ENCODE results near the gene YPEL3. TPM values are rescaled to one million over a fixed set of nuclear protein-coding genes. Genes with fewer than 3 reads are reported as not detected.

YPEL3 gene
- total RNA-seq, 2 donors from 2014 or later = 42.0 to 57.2 TPM

- no peak overlapping the region for H3K27ac ChIP-seq (ENCODE audit: low read depth, low read length)
- H3K36me3 ChIP-seq (ENCODE audit: control insufficient read depth, insufficient read depth, low read length) = peaks cover 62% of the 10 kb centered on the region
- no peak overlapping the region for H3K27ac Mint-ChIP-seq
- H3K4me1 Mint-ChIP-seq = no peaks in the 10 kb centered on the region
- no peaks in the 10 kb centered on the region for H3K27me3 ChIP-seq (ENCODE audit: control insufficient read depth, insufficient read depth, low read length, poor library complexity, severe bottlenecking)
- no peaks in the 10 kb centered on the region for H3K9me3 Mint-ChIP-seq
- no peak overlapping the region for H3K4me3 Mint-ChIP-seq
- H3K27me3 Mint-ChIP-seq (ENCODE audit: insufficient read depth) = no peaks in the 10 kb centered on the region
- peaks cover 6% of the 10 kb centered on the region for H3K4me1 ChIP-seq (ENCODE audit: control insufficient read depth, insufficient read depth, low read length)
- no peak overlapping the region for H3K9ac ChIP-seq (ENCODE audit: extremely low read depth, low read length, poor library complexity, severe bottlenecking)
- no peak for DNase-seq
- no peak overlapping the region for H3K4me3 ChIP-seq (ENCODE audit: low read length)
- peaks cover 55% of the 10 kb centered on the region for H3K36me3 Mint-ChIP-seq (ENCODE audit: low read depth)
- no peak for TF ChIP-seq CTCF (conservative IDR thresholded peaks at IDR 0.05)
- H3K9me3 ChIP-seq (ENCODE audit: control insufficient read depth, low read length) = no peaks in the 10 kb centered on the region
- WGBS, 2 experiments (ENCODE audit: insufficient coverage in 1 of 2, insufficient read length in 1 of 2) = 91 to 94% methylated on average over 16 to 17 of the region's 17 CpGs
These were observed 11.2 kb downstream of the YPEL3 start for GRCh38 chr16:30084816-30085159.

GRCh38 chr16:30084096-30084815 is 11.8 kb downstream of the YPEL3 start:
- Histone ChIP-seq H3K9me3 (ENCODE audit: control insufficient read depth, low read length) (no peaks in the 10 kb centered on the region), H3K4me3 (ENCODE audit: low read length) (no peak overlapping the region), H3K27ac (ENCODE audit: low read depth, low read length) (no peak overlapping the region), H3K4me1 (ENCODE audit: control insufficient read depth, insufficient read depth, low read length) (peaks cover 6% of the 10 kb centered on the region), H3K27me3 (ENCODE audit: control insufficient read depth, insufficient read depth, low read length, poor library complexity, severe bottlenecking) (no peaks in the 10 kb centered on the region), H3K36me3 (ENCODE audit: control insufficient read depth, insufficient read depth, low read length) (peaks cover 68% of the 10 kb centered on the region), H3K9ac (ENCODE audit: extremely low read depth, low read length, poor library complexity, severe bottlenecking) (no peak overlapping the region)
- Mint-ChIP-seq H3K27me3 (ENCODE audit: insufficient read depth) (no peaks in the 10 kb centered on the region), H3K36me3 (ENCODE audit: low read depth) (peaks cover 60% of the 10 kb centered on the region), H3K9me3 (no peaks in the 10 kb centered on the region), H3K27ac (peak overlapping the region; percentile 22), H3K4me3 (no peak overlapping the region), H3K4me1 (no peaks in the 10 kb centered on the region)
- TF ChIP-seq CTCF (conservative IDR thresholded peaks at IDR 0.05) = no peak
- DNase-seq = no peak
- WGBS, 2 experiments (ENCODE audit: insufficient coverage in 1 of 2, insufficient read length in 1 of 2) = 90% methylated on average over 10 to 18 of the region's 18 CpGs

- Histone ChIP-seq H3K36me3 (ENCODE audit: control insufficient read depth, insufficient read depth, low read length) (peaks cover 75% of the 10 kb centered on the region), H3K4me1 (ENCODE audit: control insufficient read depth, insufficient read depth, low read length) (peaks cover 6% of the 10 kb centered on the region), H3K27ac (ENCODE audit: low read depth, low read length) (no peak overlapping the region), H3K4me3 (ENCODE audit: low read length) (no peak overlapping the region), H3K27me3 (ENCODE audit: control insufficient read depth, insufficient read depth, low read length, poor library complexity, severe bottlenecking) (no peaks in the 10 kb centered on the region), H3K9ac (ENCODE audit: extremely low read depth, low read length, poor library complexity, severe bottlenecking) (no peak overlapping the region), H3K9me3 (ENCODE audit: control insufficient read depth, low read length) (no peaks in the 10 kb centered on the region)
- H3K4me3 Mint-ChIP-seq = no peak overlapping the region
- peak overlapping the region; percentile 16 for H3K27ac Mint-ChIP-seq
- no peaks in the 10 kb centered on the region for H3K4me1 Mint-ChIP-seq
- no peak for TF ChIP-seq CTCF (conservative IDR thresholded peaks at IDR 0.05)
- peaks cover 66% of the 10 kb centered on the region for H3K36me3 Mint-ChIP-seq (ENCODE audit: low read depth)
- no peaks in the 10 kb centered on the region for H3K9me3 Mint-ChIP-seq
- 95 to 98% methylated on average over 16 to 24 of the region's 24 CpGs for WGBS, 2 experiments (ENCODE audit: insufficient coverage in 1 of 2, insufficient read length in 1 of 2)
- no peak for DNase-seq
- no peaks in the 10 kb centered on the region for H3K27me3 Mint-ChIP-seq (ENCODE audit: insufficient read depth)
These were observed 12.6 kb downstream of the YPEL3 start for GRCh38 chr16:30083216-30084055.
